OCI-LY3 (cell line): ENCODE measurements around the gene ATXN7.

Source experiments
- H2AFZ ChIP-seq: fragments of 200-600, 300-600 bp; shearing (Covaris generic); 2 replicates; pipeline ENCODE4 v1.6.0; 2014; ENCODE audit warnings: antibody characterized with exemption, low read depth, low read length
- H3K27ac ChIP-seq: fragments of 200-600, 300-600 bp; sonication (generic); 2 replicates; pipeline ENCODE4 v1.5.1; 2014; ENCODE audit warnings: mild to moderate bottlenecking, low read length, moderate library complexity, mixed read lengths
- H3K27me3 ChIP-seq: fragments of 200-600, 300-600 bp; sonication (generic); 2 replicates; pipeline ENCODE4 v1.6.1; 2014; ENCODE audit warnings: low read depth, low read length, mixed read lengths
- H3K36me3 ChIP-seq: fragments of 200-600, 300-600 bp; sonication (generic); replicated peaks from 2 replicates; pipeline ENCODE3; 2014; ENCODE audit warnings: low read depth, low read length, mixed read lengths
- H3K4me1 ChIP-seq: fragments of 300-600, 200-600 bp; sonication (generic); 2 replicates; pipeline ENCODE4 v1.6.1; 2014; ENCODE audit warnings: low read length, mixed read lengths
- H3K4me2 ChIP-seq: fragments of 200-600, 300-600 bp; sonication (generic); 2 replicates; pipeline ENCODE4 v1.6.1; 2014; ENCODE audit warnings: low read length, mixed read lengths
- H3K4me3 ChIP-seq: fragments of 300-600, 200-600 bp; sonication (generic); 2 replicates; pipeline ENCODE4 v1.5.1; 2014; ENCODE audit warnings: antibody characterized with exemption, mild to moderate bottlenecking, low read length, moderate library complexity
- H3K79me2 ChIP-seq: fragments of 300-600, 200-600 bp; shearing (Covaris generic); 2 replicates; pipeline ENCODE4 v1.6.1; 2014; ENCODE audit warnings: mild to moderate bottlenecking, low read length, mixed read lengths
- H3K9ac ChIP-seq: fragments of 300-600, 200-600 bp; shearing (Covaris generic); 2 replicates; pipeline ENCODE4 v1.6.0; 2014; ENCODE audit warnings: mild to moderate bottlenecking, low read length, moderate library complexity
- H3K9me3 ChIP-seq: fragments of 200-600, 300-600 bp; shearing (Covaris generic); 2 replicates; pipeline ENCODE4 v1.6.1; 2014; ENCODE audit warnings: low read length, mixed read lengths; ENCODE audit not compliant: insufficient read depth
- H4K20me1 ChIP-seq: fragments of 200-600, 300-600 bp; sonication (generic); 2 replicates; pipeline ENCODE4 v1.6.1; 2016; ENCODE audit warnings: low read length, mixed read lengths; ENCODE audit not compliant: insufficient read depth
- CTCF ChIP-seq: fragments of 200-600, 300-600 bp; sonication (generic); IDR thresholded peaks from 2 replicates; pipeline ENCODE4 v1.5.1; 2014; ENCODE audit warnings: antibody characterized with exemption, low read length, low read depth
- EZH2phosphoT487 ChIP-seq: fragments of 200-600 bp; shearing (Covaris generic); IDR thresholded peaks from 2 replicates; pipeline ENCODE4 v1.6.1; 2018; ENCODE audit warnings: antibody characterized with exemption, mixed run types, low read depth

The ATXN7 gene

GRCh38 chr3:63976161-63976871 lies 112.6 kb downstream of the ATXN7 start:
- Histone ChIP-seq H3K79me2 (peaks cover 14% of the 10 kb centered on the region; the same call in 1 of the 2 replicates), H3K9me3 (no peaks in the 10 kb centered on the region), H3K27ac (no peak overlapping the region), H3K36me3 (peaks cover 28% of the 10 kb centered on the region), H3K4me3 (no peak overlapping the region), H3K4me1 (peaks cover 2% of the 10 kb centered on the region), H4K20me1 (peaks cover 11% of the 10 kb centered on the region; the same call in 1 of the 2 replicates), H3K9ac (no peak overlapping the region), H3K27me3 (no peaks in the 10 kb centered on the region), H2AFZ (no peak overlapping the region), H3K4me2 (no peak overlapping the region)
- no peak for TF ChIP-seq EZH2phosphoT487
- TF ChIP-seq CTCF: no peak

- peaks cover 11% of the 10 kb centered on the region; the same call in 1 of the 2 replicates for H3K79me2 ChIP-seq
- peaks cover 33% of the 10 kb centered on the region for H3K36me3 ChIP-seq
- no peak overlapping the region for H3K4me3 ChIP-seq
- no peak overlapping the region for H3K27ac ChIP-seq
- H4K20me1 ChIP-seq: peaks cover 12% of the 10 kb centered on the region
- H2AFZ ChIP-seq: no peak overlapping the region
- no peaks in the 10 kb centered on the region for H3K9me3 ChIP-seq
- no peak overlapping the region for H3K9ac ChIP-seq
- no peaks in the 10 kb centered on the region for H3K27me3 ChIP-seq
- TF ChIP-seq EZH2phosphoT487 (no peak), CTCF (no peak)
- H3K4me1 ChIP-seq: peaks cover 6% of the 10 kb centered on the region
- H3K4me2 ChIP-seq: no peak overlapping the region
Observed at GRCh38 chr3:63976872-63977200, 113.2 kb downstream of the ATXN7 start.

GRCh38 chr3:63977893-63978292 lies 114.2 kb downstream of the ATXN7 start:
- H3K9ac ChIP-seq: no peak overlapping the region
- peaks cover 6% of the 10 kb centered on the region; the same call in 1 of the 2 replicates for H3K79me2 ChIP-seq
- H3K27me3 ChIP-seq: no peaks in the 10 kb centered on the region
- peaks cover 41% of the 10 kb centered on the region for H3K36me3 ChIP-seq
- H3K4me3 ChIP-seq: no peak overlapping the region
- H3K27ac ChIP-seq: no peak overlapping the region
- H2AFZ ChIP-seq: no peak overlapping the region
- peaks cover 16% of the 10 kb centered on the region for H3K4me1 ChIP-seq
- no peak overlapping the region for H3K4me2 ChIP-seq
- peaks cover 13% of the 10 kb centered on the region for H4K20me1 ChIP-seq
- TF ChIP-seq EZH2phosphoT487 (no peak), CTCF (no peak)
- H3K9me3 ChIP-seq: no peaks in the 10 kb centered on the region

- TF ChIP-seq CTCF (no peak), EZH2phosphoT487 (no peak)
- Histone ChIP-seq H3K36me3 (peaks cover 40% of the 10 kb centered on the region), H3K4me3 (no peak overlapping the region), H3K9me3 (no peaks in the 10 kb centered on the region), H3K4me2 (no peak overlapping the region), H3K27me3 (no peaks in the 10 kb centered on the region), H3K9ac (no peak overlapping the region), H3K4me1 (peaks cover 17% of the 10 kb centered on the region), H4K20me1 (peaks cover 12% of the 10 kb centered on the region), H3K27ac (no peak overlapping the region), H2AFZ (no peak overlapping the region), H3K79me2 (0 out of 2 replicates have a peak, but pooled peaks cover 6% of the 10 kb centered on the region)
Observed at GRCh38 chr3:63979093-63979885, 115.6 kb downstream of the ATXN7 start.
